GM21390 (cell line): ENCODE data around the gene GNL3.
"Not testable (repeated sequence)": the region's sequence is repeated elsewhere in the genome, so short reads cannot be mapped to it uniquely, and the experiment has no call there.

Experiments
- ATAC-seq: cut with Tn5 transposase; IDR thresholded peaks from one replicate; pipeline ENCODE4 v1.9.1; 2021; ENCODE audit not compliant: unreplicated experiment

Gene GNL3

DNA sequence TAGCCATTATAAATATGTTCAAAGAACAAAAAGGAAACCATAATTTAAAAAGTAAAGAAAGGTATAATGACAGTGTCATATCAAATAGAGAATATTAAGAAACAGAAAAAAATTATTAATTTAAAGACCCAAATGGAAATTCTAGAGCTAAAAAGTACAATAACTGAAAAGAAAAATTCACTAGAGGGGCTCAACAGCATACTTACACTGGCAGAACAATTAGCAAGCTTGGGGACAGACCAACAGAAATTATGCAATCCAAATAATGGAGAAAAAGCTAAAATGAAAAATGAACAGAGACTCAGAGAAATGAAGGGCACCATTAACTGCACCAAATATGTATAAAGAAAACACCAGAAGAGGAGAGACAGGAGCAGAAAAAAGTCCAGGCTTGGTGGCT is 33.8 kb downstream of the GNL3 start:
- no peak for ATAC-seq

GRCh38 chr3:52721002-52721729 is 35.3 kb downstream of the GNL3 start:
- ATAC-seq, result no peak

GRCh38 chr3:52721730-52722008 is 35.8 kb downstream of the GNL3 start:
- ATAC-seq, result no peak

DNA sequence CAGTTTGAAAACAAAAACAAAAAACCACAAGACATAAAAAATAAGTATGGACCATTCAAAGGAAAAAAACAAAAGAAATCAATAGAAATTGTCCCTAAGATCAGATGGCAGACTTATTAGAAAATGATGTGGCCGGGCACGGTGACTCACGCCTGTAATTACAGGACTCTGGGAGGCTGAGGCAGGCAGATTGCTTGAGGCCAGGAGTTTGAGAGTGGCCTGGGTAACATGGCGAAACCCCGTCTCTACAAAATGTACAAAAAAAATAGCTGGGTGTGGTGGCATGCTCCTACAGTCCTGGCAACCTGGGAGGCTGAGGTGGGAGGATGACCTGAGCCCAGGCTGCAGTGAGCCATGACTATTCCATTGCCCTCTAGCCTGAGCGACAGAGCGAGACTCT is 36.7 kb downstream of the GNL3 start:
- ATAC-seq, result no peak

DNA sequence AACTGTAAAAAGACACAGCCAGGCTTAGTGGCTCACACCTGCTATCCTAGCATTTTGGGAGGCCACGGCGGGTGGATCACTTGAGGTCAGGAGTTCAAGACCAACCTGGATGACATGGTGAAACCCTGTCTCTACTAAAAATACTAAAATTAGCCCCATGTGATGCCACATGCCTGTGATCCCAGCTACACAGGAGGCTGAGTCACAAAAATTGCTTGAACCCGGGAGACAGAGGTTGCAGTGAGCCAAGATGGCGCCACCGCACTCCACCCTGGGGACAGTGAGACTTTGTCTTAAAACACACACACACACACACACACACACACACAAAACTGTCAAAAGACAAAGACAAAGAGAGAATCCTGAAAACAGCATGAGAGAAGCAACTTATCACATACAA is 38.1 kb downstream of the GNL3 start:
- no peak for ATAC-seq

DNA sequence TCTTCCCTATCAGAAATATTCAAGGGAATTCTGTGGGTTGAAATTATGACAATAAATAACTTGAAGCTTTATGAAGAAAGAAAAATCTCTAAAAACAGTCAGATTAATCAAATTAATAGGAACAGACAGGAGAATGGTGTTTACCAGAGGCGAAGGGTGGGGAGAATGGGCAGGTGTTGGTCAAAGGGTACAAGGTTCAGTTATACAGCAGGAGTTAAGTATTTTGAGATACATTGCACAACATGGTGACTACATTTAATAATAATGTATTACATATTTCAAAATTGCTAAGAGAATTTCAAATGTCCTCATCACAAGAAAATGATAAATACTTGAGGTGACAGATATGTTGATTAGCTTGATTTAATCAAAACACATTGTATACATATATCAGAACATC is 38.7 kb downstream of the GNL3 start:
- no peak for ATAC-seq

- not testable (repeated sequence) for ATAC-seq
Measured at GRCh38 chr3:52728753-52729152, 42.9 kb downstream of the GNL3 start.

DNA sequence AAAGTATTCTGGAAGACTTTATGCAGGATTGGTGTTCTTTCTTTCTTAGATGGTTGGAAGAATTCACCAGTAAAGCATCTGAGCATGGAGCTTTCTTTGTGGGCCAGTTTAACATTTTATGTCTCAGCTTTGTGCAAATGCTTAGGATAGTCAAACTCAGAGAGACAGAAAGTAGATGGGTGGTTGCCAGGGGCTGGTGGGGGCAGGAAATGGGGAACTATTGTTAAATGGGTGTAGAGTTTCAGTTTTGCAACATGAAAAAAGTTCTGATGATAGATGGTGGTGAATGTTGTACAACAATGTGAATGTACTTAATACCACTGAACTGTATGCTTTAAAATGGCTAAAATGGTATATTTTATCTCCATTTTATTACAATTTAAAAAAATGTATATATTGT is 44.8 kb downstream of the GNL3 start:
- ATAC-seq, result no peak

DNA sequence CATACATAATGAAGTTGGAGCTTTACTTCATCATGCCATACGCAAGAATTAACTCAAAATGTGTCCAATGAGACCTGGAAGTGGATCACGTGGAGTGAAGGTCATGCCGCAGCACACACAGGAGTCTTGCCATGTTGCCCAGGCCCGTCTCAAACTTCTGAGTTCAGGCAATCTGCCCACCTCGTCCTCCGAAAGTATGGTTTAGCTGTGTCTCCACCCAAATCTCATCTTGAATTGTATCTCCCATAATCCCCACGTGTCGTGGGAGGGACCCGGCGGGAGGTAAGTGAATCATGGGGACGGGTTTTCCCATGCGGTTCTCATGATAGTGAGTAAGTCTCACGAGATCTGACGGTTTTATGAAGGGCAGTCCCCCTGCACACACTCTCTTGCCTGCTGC is 45.8 kb downstream of the GNL3 start:
- no peak for ATAC-seq

- no peak for ATAC-seq
Measured at GRCh38 chr3:52733256-52733891, 47.5 kb downstream of the GNL3 start.

GRCh38 chr3:52739730-52740129 is 53.9 kb downstream of the GNL3 start:
- ATAC-seq, result no peak

DNA sequence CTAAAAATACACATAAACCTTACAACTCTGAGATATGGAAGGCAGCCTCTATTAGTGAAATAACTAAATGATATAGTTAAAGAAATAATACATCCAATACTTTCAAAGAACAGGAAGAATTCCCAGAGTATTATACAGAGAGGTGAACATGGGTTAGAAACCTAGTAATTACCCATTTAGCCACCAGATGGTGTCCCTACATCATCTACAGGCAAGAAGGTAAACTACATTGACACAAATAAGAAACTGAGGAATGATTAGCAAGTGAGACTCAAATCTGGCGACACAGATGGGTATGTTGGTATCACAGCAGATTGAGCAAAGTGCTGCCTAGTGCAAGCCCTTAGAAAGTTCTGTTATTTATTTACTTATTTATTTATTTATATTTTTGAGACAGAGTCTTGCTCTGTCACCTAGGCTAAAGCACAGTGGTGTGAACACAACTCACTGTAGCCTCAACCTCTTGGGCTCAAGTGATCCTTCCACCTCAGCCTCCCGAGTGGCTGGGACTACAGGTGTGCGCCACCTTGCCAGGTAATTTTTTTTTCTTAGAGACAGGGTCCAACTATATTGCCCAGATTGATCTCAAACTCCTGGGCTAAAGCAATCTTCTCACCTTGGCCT is 56.7 kb downstream of the GNL3 start:
- ATAC-seq, result no peak

- ATAC-seq, result no peak
Measured at GRCh38 chr3:52743152-52743551, 57.3 kb downstream of the GNL3 start.

GRCh38 chr3:52743721-52744120 is 57.9 kb downstream of the GNL3 start:
- no peak for ATAC-seq
